Measurements from ENCODE around the gene GRK1.

DNA sequence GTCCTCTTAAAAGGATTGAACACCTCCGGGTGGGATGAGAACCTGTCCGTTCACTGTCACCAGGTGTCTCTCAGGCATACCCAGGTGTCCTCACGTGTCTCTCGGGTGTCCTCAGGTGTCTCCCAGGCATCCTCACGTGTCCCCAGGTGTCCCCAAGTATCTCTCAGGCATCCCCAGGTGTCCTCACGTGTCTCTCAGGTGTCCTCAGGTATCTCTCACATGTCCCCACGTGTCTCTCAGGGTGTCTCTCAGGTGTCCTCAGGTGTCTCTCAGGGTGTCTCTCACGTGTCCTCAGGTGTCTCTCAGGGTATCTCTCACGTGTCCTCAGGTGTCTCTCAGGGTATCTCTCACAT is 42.8 kb upstream of the GRK1 start:
- TF ChIP-seq POLR2AphosphoS5 (IDR thresholded peaks at IDR 0.05; ENCODE audit: borderline replicate concordance, low read depth, low read length), result no peak
- no peak for TF ChIP-seq EZH2 (IDR thresholded peaks at IDR 0.05)
- TF ChIP-seq FOXP2 (optimal IDR thresholded peaks at IDR 0.05; ENCODE audit: control extremely low read depth, extremely low read length, insufficient read depth), result no peak

Data from SK-N-MC (cell line).